HUES6 (cell line): ENCODE data around the gene ANGPTL7.

ENCODE experiments used
- H3K27ac ChIP-seq: 2 replicates; pipeline ENCODE4 v1.7.0; 2013; ENCODE audit warnings: low read depth, mild to moderate bottlenecking, low read length, inconsistent platforms
- H3K27me3 ChIP-seq: 2 replicates; pipeline ENCODE4 v1.6.1; 2013; ENCODE audit warnings: low read length; ENCODE audit not compliant: control insufficient read depth, insufficient read depth
- H3K36me3 ChIP-seq: 2 replicates; pipeline ENCODE4 v1.6.1; 2013; ENCODE audit warnings: low read length; ENCODE audit not compliant: control insufficient read depth, insufficient read depth
- H3K4me1 ChIP-seq: 2 replicates; pipeline ENCODE4 v1.6.1; 2013; ENCODE audit warnings: low read length; ENCODE audit not compliant: control insufficient read depth, insufficient read depth
- H3K4me3 ChIP-seq: 2 replicates; pipeline ENCODE4 v1.5.1; 2013; ENCODE audit warnings: low read depth, low read length
- H3K9ac ChIP-seq: one replicate; pipeline ENCODE4 v1.6.1; 2013; ENCODE audit warnings: mild to moderate bottlenecking, low read length
- H3K9me3 ChIP-seq: 2 replicates; pipeline ENCODE4 v1.6.1; 2013; ENCODE audit warnings: low read depth, low read length; ENCODE audit not compliant: control insufficient read depth, insufficient read depth

The ANGPTL7 gene

GRCh38 chr1:11207898-11208611 is 18.9 kb downstream of the ANGPTL7 start:
- Histone ChIP-seq H3K4me1 (no peaks in the 10 kb centered on the region), H3K27me3 (no peaks in the 10 kb centered on the region), H3K27ac (no peak overlapping the region), H3K9me3 (no peaks in the 10 kb centered on the region), H3K4me3 (no peak overlapping the region), H3K36me3 (peaks cover 94% of the 10 kb centered on the region), H3K9ac (no peak overlapping the region)

- H3K9ac ChIP-seq = no peak overlapping the region
- no peaks in the 10 kb centered on the region for H3K27me3 ChIP-seq
- H3K9me3 ChIP-seq = no peaks in the 10 kb centered on the region
- H3K4me3 ChIP-seq = no peak overlapping the region
- peaks cover 92% of the 10 kb centered on the region for H3K36me3 ChIP-seq
- H3K4me1 ChIP-seq = no peaks in the 10 kb centered on the region
- H3K27ac ChIP-seq = no peak overlapping the region
These were observed 22.3 kb downstream of the ANGPTL7 start for GRCh38 chr1:11211461-11211860.

- H3K4me1 ChIP-seq = no peaks in the 10 kb centered on the region
- H3K4me3 ChIP-seq = no peak overlapping the region
- no peaks in the 10 kb centered on the region for H3K9me3 ChIP-seq
- no peak overlapping the region for H3K27ac ChIP-seq
- no peak overlapping the region for H3K9ac ChIP-seq
- H3K36me3 ChIP-seq = peaks cover 92% of the 10 kb centered on the region
- H3K27me3 ChIP-seq = no peaks in the 10 kb centered on the region
These were observed 22.9 kb downstream of the ANGPTL7 start for GRCh38 chr1:11211925-11212587.

- Histone ChIP-seq H3K9ac (no peak overlapping the region), H3K9me3 (no peaks in the 10 kb centered on the region), H3K4me1 (no peaks in the 10 kb centered on the region), H3K27me3 (no peaks in the 10 kb centered on the region), H3K27ac (no peak overlapping the region), H3K4me3 (no peak overlapping the region), H3K36me3 (peaks cover 92% of the 10 kb centered on the region)
These were observed 25.7 kb downstream of the ANGPTL7 start for GRCh38 chr1:11214698-11215380.

- Histone ChIP-seq H3K4me1 (no peaks in the 10 kb centered on the region), H3K27me3 (no peaks in the 10 kb centered on the region), H3K36me3 (peaks cover 88% of the 10 kb centered on the region), H3K4me3 (no peak overlapping the region), H3K9ac (no peak overlapping the region), H3K9me3 (no peaks in the 10 kb centered on the region), H3K27ac (no peak overlapping the region)
These were observed 26.3 kb downstream of the ANGPTL7 start for GRCh38 chr1:11215381-11216005.

GRCh38 chr1:11216074-11216473 is 26.9 kb downstream of the ANGPTL7 start:
- H3K4me3 ChIP-seq = no peak overlapping the region
- H3K9ac ChIP-seq = no peak overlapping the region
- peaks cover 85% of the 10 kb centered on the region for H3K36me3 ChIP-seq
- H3K9me3 ChIP-seq = no peaks in the 10 kb centered on the region
- H3K27ac ChIP-seq = no peak overlapping the region
- no peaks in the 10 kb centered on the region for H3K27me3 ChIP-seq
- H3K4me1 ChIP-seq = no peaks in the 10 kb centered on the region

- no peak overlapping the region for H3K4me3 ChIP-seq
- no peak overlapping the region for H3K9ac ChIP-seq
- H3K9me3 ChIP-seq = no peaks in the 10 kb centered on the region
- H3K4me1 ChIP-seq = no peaks in the 10 kb centered on the region
- no peaks in the 10 kb centered on the region for H3K27me3 ChIP-seq
- H3K36me3 ChIP-seq = peaks cover 73% of the 10 kb centered on the region
- H3K27ac ChIP-seq = no peak overlapping the region
These were observed 38.2 kb downstream of the ANGPTL7 start for GRCh38 chr1:11227106-11228077.

- Histone ChIP-seq H3K27ac (no peak overlapping the region), H3K4me3 (no peak overlapping the region), H3K27me3 (no peaks in the 10 kb centered on the region), H3K9me3 (no peaks in the 10 kb centered on the region), H3K9ac (no peak overlapping the region), H3K36me3 (peaks cover 86% of the 10 kb centered on the region), H3K4me1 (no peaks in the 10 kb centered on the region)
These were observed 40.0 kb downstream of the ANGPTL7 start for GRCh38 chr1:11229203-11229602.

GRCh38 chr1:11233208-11233607 is 44.1 kb downstream of the ANGPTL7 start:
- H3K27me3 ChIP-seq = no peaks in the 10 kb centered on the region
- H3K9me3 ChIP-seq = no peaks in the 10 kb centered on the region
- H3K27ac ChIP-seq = no peak overlapping the region
- no peaks in the 10 kb centered on the region for H3K4me1 ChIP-seq
- no peak overlapping the region for H3K4me3 ChIP-seq
- no peak overlapping the region for H3K9ac ChIP-seq
- H3K36me3 ChIP-seq = peaks cover 93% of the 10 kb centered on the region

- no peaks in the 10 kb centered on the region for H3K27me3 ChIP-seq
- H3K9ac ChIP-seq = no peak overlapping the region
- H3K9me3 ChIP-seq = no peaks in the 10 kb centered on the region
- no peak overlapping the region for H3K27ac ChIP-seq
- H3K36me3 ChIP-seq = peaks cover 86% of the 10 kb centered on the region
- no peak overlapping the region for H3K4me3 ChIP-seq
- no peaks in the 10 kb centered on the region for H3K4me1 ChIP-seq
These were observed 48.2 kb downstream of the ANGPTL7 start for GRCh38 chr1:11237356-11237755.
